GM18502 (cell line): Measurements from ENCODE around the gene ZNF627.
"Not testable (repeated sequence)": the region's sequence is repeated elsewhere in the genome, so short reads cannot be mapped to it uniquely, and the experiment has no call there.

Source experiments
- ATAC-seq: cut with Tn5 transposase; IDR thresholded peaks from one replicate; pipeline ENCODE4 v1.9.1; 2021; ENCODE audit warnings: mild to moderate bottlenecking; ENCODE audit not compliant: unreplicated experiment, poor library complexity

The ZNF627 gene

DNA sequence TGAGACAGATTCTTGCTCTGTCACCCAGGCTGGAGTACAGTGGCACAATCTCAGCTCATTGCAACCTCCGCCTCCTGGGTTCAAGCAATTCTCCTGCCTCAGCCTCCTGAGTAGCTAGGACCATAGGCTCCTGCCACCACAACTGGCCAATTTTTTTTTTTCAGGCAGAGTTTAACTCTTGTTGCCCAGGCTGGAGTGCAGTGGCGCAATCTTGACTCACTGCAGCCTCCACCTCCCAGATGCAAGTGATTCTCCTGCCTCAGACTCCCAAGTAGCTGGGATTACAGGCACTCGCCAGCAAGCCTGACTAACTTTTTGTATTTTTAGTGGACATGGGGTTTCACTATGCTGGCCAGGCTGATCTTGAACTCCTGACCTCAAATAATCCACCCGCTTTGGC lies 23.5 kb upstream of the ZNF627 start:
- ATAC-seq: not testable (repeated sequence)

DNA sequence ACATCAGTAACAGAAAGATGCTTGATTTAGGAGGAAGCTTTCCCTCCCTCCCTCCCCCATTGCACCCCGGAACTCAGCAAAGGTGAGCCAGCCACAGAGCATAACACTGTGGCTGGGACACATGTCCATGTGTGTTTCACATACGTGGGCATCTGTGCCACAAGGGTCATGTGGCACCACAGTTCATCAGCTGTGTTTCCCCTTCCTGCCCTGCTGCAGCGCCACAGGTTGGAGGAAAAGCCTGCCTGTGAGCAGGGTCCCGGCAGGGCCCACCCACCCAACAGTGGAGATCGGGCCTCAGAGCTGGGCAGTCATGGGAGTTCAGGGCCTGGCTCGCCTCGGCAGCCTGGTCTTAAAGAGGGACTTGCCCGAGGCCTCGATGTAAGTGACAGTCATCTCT lies 22.6 kb upstream of the ZNF627 start:
- no peak for ATAC-seq

DNA sequence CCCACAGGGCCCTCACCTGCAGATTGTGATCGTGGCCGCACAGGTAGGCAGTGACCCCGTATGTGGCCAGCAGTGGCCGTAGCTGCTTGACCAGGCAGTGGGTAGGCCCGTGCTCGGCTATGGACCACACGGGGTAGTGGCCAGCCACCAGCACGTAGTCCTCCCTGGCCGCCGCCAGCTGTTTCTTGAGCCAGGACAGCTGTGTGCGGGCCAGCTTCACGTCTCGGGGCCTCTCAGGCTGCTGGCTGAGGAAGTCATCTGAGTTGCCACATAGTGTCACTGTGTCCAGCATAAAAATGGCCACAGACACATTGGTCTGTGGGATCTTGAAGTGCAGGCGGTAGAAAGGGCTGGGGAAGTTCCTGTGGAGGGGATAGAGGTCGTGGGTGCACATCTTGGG lies 21.1 kb upstream of the ZNF627 start:
- no peak for ATAC-seq

DNA sequence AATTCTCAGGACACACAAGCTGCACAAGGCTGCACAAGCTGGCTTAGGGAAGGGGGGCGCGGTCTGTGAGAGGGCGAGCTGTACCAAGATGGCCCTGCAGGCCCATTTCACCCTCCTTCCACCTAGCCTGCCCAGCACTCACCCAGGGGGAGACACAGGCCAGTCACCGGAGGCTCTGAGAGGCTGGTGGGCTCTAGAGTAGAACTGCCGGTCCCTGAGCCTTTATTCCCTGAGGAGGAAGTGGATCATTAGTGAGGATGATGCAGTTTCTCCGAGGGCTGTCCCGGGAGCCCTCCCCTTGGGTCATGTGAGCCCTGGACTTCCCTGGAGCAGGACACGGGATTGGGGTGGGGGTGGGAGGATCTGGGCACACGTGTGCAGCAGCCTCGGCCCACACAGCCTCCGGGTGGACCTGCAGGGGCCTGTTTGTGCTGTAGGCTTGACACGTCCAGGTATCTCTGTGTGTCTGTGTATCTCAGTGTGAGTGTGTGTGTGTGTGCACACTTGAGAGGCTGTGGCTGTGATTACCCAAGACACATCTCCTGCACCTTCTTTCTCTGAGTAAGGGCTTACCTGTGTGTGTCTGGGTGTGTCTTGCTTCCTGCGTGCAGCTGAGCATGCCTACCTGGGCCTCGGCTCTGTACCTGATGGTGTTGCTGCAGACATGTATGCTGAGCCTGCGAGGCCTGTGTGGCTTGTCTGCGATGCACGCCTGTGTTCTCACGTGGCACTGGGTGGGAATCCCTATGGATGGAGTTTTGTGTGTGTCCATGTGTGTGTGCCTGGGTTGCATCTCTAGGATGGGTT lies 19.6 kb upstream of the ZNF627 start, which contains the start of gene ACP5:
TSS of gene ACP5 (minus strand) at position 195 of the 807 bp plus-strand sequence. CDS start 328 bp downstream, outside the sequence.
- no peak for ATAC-seq

DNA sequence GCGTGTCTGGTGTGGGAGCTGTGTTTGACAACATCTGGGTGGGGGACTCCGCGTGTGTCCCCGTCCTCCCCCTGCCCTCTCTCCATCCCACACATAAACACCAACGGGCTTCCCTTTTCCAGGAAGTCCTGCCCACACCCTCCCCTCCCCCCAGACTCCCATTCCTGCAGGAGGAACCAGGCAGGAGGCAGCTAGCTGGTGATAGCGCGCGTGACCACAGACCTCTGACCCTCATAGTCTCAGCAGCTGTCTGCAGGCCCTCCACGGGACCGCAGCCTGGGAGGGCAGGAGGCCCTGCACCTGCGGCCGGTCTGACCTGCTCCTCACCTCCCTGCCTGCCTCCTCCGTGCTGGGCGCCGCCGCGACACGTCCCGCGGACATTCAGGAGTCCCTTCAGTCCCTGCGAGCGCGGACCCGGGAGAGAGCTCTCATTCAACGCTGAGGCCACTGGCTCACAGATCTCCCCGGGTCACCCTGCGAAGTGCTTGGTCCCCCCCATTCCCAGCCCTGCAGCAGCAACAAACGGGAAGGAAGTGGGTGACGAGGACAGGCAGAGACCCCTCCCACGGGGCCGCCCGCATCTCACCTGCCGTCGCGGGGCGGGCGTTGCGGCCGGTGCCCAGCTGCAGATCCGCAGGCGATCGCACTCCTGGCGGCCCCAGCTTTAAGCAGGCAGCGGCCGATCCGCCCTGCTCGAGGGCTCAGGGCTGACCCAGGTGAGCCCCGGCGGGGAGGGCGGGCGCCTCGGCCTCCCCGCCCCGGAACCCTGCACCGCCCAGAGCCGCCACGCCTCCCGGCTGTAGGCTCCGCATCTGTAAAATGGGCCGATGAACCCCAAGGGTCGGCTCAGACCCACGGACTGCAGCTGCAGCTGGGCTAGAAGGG lies 18.8 kb upstream of the ZNF627 start:
- ATAC-seq: no peak

DNA sequence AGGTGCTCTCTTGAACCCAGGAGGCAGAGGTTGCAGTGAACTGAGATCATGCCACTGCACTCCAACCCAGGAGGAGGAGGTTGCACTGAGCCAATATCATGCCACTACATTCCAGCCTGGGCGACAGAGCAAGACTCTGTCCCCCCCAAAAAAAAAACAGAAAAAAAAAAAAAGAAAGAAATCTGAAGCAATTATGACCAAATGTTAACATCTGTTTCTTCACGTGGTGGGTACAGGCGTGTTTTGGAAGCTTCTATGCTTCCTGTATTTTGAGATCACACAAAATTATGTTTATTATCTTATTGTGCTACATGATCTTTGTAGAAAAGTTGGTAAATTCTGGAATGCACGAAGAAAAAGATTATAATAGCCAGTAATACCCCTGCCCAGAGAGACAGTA lies 17.2 kb upstream of the ZNF627 start:
- ATAC-seq: no peak

DNA sequence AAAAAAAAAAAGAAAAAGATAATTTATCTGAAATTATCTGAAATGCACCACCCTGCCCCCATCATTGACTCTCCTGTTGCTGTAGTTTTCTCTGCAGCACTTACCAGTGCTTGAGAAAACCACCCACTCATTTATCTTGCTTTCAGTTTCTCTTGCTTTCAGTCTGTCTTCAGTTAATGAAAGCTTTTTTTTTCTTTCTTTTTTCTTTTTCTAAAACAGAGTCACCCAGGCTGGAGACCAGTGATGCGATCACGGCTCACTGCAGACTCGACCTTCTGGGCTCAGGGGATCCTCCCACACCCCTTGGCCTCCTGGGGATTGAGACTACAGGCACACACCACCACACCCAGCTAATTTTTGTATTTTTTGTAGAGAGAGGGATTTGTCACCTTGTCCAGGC lies 15.5 kb upstream of the ZNF627 start:
- ATAC-seq: peak; percentile 67

DNA sequence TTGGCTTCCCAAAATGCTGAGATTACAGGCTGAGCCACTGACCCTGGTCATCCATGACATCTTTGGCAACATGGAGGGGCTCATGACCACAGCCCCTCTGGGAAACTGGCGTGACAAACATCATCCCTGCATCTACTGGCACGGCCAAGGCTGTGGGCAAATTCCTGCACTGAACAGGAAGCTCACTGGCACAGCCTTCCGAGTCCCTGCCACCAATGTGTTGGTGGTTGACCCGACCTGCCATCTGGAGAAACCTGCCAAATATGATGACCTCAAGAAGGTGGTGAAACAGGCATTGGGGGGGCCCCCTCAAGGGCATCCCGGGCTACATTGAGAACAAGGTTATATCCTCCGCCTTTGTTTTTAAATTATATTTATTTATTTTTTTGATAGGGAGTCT lies 11.0 kb upstream of the ZNF627 start:
- ATAC-seq: no peak

DNA sequence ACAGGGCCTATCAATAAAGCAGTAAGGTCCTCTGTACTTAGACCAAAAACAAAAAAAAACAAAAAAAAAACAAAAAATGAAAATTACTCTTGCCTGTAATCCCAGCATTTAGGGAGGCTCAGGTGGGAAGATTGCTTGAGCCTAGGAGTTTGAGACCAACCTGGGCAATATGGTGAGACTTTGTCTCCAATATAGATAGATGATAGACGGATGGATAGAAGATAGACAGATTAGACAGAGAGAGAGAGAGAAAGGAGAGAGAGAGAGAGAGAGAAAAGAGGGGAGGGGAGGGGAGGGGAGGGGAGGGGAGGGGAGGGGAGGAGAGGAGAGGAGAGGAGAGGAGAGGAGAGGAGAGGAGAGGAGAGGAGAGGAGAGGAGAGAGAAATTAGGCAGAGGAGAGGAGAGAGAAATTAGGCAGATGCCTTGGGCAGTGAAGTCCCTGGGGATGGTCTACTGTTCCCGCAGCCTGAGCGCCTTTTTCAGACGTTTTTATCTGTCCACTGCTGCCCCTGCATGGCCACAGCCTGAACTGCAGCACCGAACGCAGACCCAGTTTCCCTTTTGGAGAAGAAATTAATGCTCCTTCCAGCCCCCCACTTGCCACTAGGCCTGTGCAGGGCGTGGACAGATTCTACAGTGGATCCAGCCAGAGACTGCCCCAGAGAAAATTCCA lies 9.8 kb upstream of the ZNF627 start:
- ATAC-seq: no peak

DNA sequence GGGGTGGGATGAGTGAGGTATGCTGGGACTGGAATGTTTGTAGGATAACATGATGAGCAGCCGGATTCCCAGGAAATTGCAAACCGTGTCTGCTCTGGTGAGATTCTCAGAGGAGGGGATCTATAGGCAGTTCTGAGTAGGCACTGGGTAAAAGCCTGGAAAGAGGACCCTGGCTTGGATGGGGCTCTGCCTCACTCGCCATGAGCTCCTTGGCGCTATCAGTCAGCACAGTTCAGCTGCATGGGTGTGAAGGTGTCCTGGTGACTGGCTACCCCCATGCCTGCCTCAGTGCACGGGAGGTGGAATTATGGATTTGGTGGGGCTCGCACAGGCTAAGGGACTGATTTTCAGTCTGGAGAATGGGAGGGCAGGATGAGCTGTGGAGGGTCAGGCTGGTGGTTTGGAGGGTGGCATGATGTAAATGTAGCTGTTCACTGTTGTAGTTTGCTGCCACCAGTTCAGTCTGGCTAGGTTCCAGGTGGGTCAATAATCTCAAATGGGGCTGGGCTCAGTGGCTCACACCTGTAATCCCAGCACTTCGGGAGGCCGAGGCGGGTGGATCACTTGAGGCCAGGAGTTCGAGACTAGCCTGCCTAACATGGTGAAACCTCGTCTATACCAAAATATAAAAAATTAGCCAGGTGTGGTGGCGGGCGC lies 9.2 kb upstream of the ZNF627 start:
- ATAC-seq: no peak

DNA sequence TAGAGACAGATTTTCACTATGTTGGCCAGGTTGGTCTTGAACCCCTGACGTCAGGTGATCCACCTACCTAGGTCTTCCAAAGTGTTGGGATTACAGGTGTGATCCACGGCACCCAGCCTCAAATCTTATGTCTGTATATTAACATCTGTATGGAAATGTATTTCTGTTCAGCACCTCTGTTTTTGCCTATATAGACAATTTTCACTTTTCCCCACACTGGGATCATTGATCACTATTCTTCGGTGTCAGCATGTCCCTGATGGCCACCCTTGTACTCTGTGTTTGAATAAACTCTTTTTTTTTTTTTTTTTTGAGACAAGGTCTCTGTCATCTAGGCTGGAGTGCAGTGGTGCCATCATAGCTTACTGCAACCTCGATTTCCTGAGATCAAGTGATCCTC lies 3.2 kb upstream of the ZNF627 start:
- no peak for ATAC-seq

GRCh38 chr19:11596156-11596555 lies 1.1 kb upstream of the ZNF627 start:
- ATAC-seq: no peak

DNA sequence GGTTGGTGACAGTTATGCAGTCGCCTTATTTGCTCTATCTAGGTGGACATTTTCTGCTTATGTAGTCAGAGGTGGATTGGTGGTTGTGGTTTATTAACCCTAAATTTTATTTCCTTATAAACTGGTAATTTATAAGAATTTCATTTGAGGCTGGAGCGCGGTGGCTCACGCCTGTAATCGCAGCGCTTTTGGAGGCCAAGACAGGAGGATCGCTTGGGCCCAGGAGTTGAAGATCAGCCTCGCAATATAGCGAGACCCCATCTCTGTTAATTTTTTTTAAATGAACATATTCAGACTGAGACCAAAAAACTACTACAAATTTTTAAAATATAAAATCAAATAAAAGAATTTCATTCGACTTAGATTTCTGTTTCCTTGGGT lies 810 bp downstream of the ZNF627 start:
- ATAC-seq: no peak

DNA sequence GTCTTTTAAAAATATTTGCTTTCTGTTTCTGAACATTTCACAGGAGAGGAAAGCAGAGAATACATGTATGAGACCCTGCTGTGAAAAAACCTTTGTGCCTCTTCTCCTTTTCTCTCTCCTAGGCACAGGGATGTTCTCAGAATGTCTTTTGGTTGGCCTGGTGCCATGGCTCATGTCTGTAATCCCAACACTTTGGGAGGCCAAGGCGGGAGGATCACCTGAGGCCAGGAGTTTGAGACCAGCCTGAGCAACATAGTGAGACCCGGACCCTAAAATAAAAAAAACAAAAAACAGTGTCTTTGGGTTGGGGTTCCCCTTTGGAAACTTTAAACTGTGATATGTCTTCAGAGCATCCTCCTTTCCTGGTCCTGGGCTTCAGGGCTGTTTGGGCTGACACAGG lies 1.5 kb downstream of the ZNF627 start:
- ATAC-seq: no peak

DNA sequence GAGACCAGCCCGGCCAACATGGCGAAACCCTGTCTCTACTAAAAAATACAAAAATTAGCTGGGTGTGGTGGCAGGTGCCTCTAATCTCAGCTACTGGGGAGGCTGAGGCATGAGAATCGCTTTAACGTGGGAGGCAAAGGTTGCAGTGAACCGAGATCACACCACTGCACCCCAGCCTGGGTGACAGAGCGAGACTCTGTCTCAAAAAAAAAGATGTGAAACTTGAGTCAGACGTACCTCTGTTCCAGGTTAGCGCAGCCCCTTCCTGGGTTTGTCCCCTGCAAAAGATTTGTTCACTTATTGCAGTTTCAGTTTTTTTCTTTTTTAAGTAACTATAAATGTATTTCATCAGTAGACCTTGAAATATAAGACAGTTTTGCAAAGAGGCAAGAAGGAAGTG lies 2.4 kb downstream of the ZNF627 start:
- not testable (repeated sequence) for ATAC-seq

GRCh38 chr19:11606484-11606883 lies 9.2 kb downstream of the ZNF627 start:
- ATAC-seq: no peak

GRCh38 chr19:11611730-11612129 lies 14.4 kb downstream of the ZNF627 start:
- ATAC-seq: no peak

GRCh38 chr19:11612816-11613511 lies 15.7 kb downstream of the ZNF627 start:
- no peak for ATAC-seq

- ATAC-seq: no peak
Measured at GRCh38 chr19:11617180-11618062, 20.1 kb downstream of the ZNF627 start.
